H1 (cell line): Measurements from ENCODE around the gene P3H4. TPM values are rescaled to one million over a fixed set of nuclear protein-coding genes. Genes with fewer than 3 reads are reported as not detected.

ENCODE experiments used
- CTCF ChIA-PET: fragments of 300-600 bp; sonication (Branson Sonifier 250); formaldehyde crosslinking; loops from one replicate; lab custom pipeline; 2021; ENCODE audit not compliant: partially characterized antibody; lab: Charles Lee
- POLR2A ChIA-PET: fragments of 300-600 bp; sonication (Branson Sonifier 250); formaldehyde crosslinking; loops from one replicate; lab custom pipeline; 2021; ENCODE audit warnings: inconsistent platforms; ENCODE audit not compliant: partially characterized antibody; lab: Charles Lee
- DNase-seq, 2 experiments: peaks; one replicate each; pipeline versions ENCODE4 v3.0.0 to v3.0.0-alpha.2; 2010 to 2022; ENCODE audit warnings: low spot score in 2 of 2, low read depth in 1 of 2, mixed read lengths in 1 of 2
- FAIRE-seq: peaks from 2 replicates; lab custom pipeline; 2011; peaks lifted over from hg19 to GRCh38; lab: Jason Lieb, UNC
- H2AFZ ChIP-seq: 2 replicates; pipeline ENCODE4 v1.8.1; 2012; ENCODE audit warnings: low read length, inconsistent platforms
- H2AK5ac ChIP-seq: 2 replicates; pipeline ENCODE4 v1.6.1; 2013; ENCODE audit warnings: low read depth, low read length
- H2BK120ac ChIP-seq: replicated peaks from 2 replicates; pipeline ENCODE3; 2013; ENCODE audit warnings: low read depth, low read length, inconsistent platforms
- H2BK12ac ChIP-seq: 2 replicates; pipeline ENCODE4 v1.6.1; 2013; ENCODE audit warnings: low read depth, low read length
- H2BK15ac ChIP-seq: 2 replicates; pipeline ENCODE4 v1.6.1; 2013; ENCODE audit warnings: low read length
- H2BK20ac ChIP-seq: 2 replicates; pipeline ENCODE4 v1.6.1; 2013; ENCODE audit warnings: low read length
- H2BK5ac ChIP-seq: 2 replicates; pipeline ENCODE4 v1.6.1; 2013; ENCODE audit warnings: low read depth, low read length
- H3K14ac ChIP-seq: 2 replicates; pipeline ENCODE4 v1.6.1; 2013; ENCODE audit warnings: inconsistent platforms; ENCODE audit not compliant: insufficient read length
- H3K18ac ChIP-seq: 2 replicates; pipeline ENCODE4 v1.6.1; 2013; ENCODE audit warnings: low read length; ENCODE audit errors: extremely low read depth
- H3K23ac ChIP-seq: 2 replicates; pipeline ENCODE4 v1.6.1; 2013; ENCODE audit warnings: inconsistent platforms; ENCODE audit not compliant: insufficient read length
- H3K23me2 ChIP-seq: 2 replicates; pipeline ENCODE4 v1.6.1; 2013; ENCODE audit warnings: low read depth, low read length
- H3K27ac ChIP-seq: 2 replicates; pipeline ENCODE4 v1.6.1; 2011; ENCODE audit warnings: low read depth, low read length, inconsistent platforms
- H3K27me3 ChIP-seq, 4 experiments: replicated peaks in 1 of 4; 1 replicate in 1 of 4; 2 replicates in 3 of 4; pipeline versions ENCODE4 v1.6.1 to v1.8.1; 2011 to 2013; ENCODE audit warnings: low read length in 3 of 4, mild to moderate bottlenecking in 3 of 4, inconsistent platforms in 2 of 4, mixed read lengths in 2 of 4, moderate library complexity in 1 of 4; ENCODE audit not compliant: control insufficient read depth in 3 of 4, insufficient read depth in 3 of 4; ENCODE audit errors: extremely low read depth in 1 of 4
- H3K36me3 ChIP-seq, 4 experiments: 2 replicates each; pipeline versions ENCODE4 v1.6.1 to v1.8.1; 2011 to 2013; ENCODE audit warnings: mild to moderate bottlenecking in 4 of 4, low read length in 3 of 4, moderate library complexity in 2 of 4, control low read depth in 1 of 4, inconsistent platforms in 1 of 4; ENCODE audit not compliant: insufficient read depth in 4 of 4, control insufficient read depth in 2 of 4
- H3K4ac ChIP-seq: replicated peaks from 2 replicates; pipeline ENCODE3; 2013; ENCODE audit warnings: low read length, low read depth, mixed read lengths, inconsistent platforms; ENCODE audit not compliant: insufficient read length
- H3K4me1 ChIP-seq, 4 experiments: replicated peaks in 1 of 4; 1 replicate in 1 of 4; 2 replicates in 3 of 4; pipeline versions ENCODE4 v1.6.1 to v1.8.1; 2011 to 2013; ENCODE audit warnings: low read length in 3 of 4, inconsistent platforms in 2 of 4, mixed read lengths in 1 of 4; ENCODE audit not compliant: insufficient read depth in 4 of 4, control insufficient read depth in 3 of 4
- H3K4me2 ChIP-seq, 2 experiments: 2 replicates each; pipeline versions ENCODE4 v1.6.1 to v1.8.1; 2011 to 2013; ENCODE audit warnings: low read depth in 2 of 2, low read length in 2 of 2, control low read depth in 1 of 2, inconsistent platforms in 1 of 2, mild to moderate bottlenecking in 1 of 2; ENCODE audit not compliant: insufficient read depth in 1 of 2
- H3K4me3 ChIP-seq, 4 experiments: fragments of 200-600, 300-600 bp in 1 of 4; sonication (generic), shearing (Covaris generic), sonication (Bioruptor Twin) in 1 of 4; 2 replicates each; pipeline versions ENCODE4 v1.5.1 to v1.8.1; 2011 to 2016; ENCODE audit warnings: low read length in 4 of 4, low read depth in 3 of 4, control low read depth in 2 of 4, inconsistent platforms in 2 of 4, mild to moderate bottlenecking in 2 of 4, mixed read lengths in 1 of 4, moderate library complexity in 1 of 4; ENCODE audit not compliant: insufficient read depth in 2 of 4; ENCODE audit errors: extremely low read depth in 1 of 4
- H3K56ac ChIP-seq: replicated peaks from 2 replicates; pipeline ENCODE3; 2013; ENCODE audit warnings: low read depth, mild to moderate bottlenecking, mixed read lengths, low read length, inconsistent platforms; ENCODE audit not compliant: insufficient read length
- H3K79me1 ChIP-seq: 2 replicates; pipeline ENCODE4 v1.6.1; 2013; ENCODE audit warnings: low read depth, low read length, control low read depth
- H3K79me2 ChIP-seq, 2 experiments: 2 replicates each; pipeline versions ENCODE4 v1.6.1 to v1.8.1; 2012 to 2013; ENCODE audit warnings: low read length in 2 of 2, mild to moderate bottlenecking in 2 of 2, inconsistent platforms in 1 of 2; ENCODE audit not compliant: insufficient read depth in 2 of 2, control insufficient read depth in 1 of 2
- H3K9ac ChIP-seq, 4 experiments: replicated peaks in 1 of 4; 1 replicate in 1 of 4; 2 replicates in 3 of 4; pipeline versions ENCODE4 v1.6.1 to v1.8.1; 2011 to 2013; ENCODE audit warnings: low read depth in 3 of 4, low read length in 3 of 4, control low read depth in 2 of 4, mild to moderate bottlenecking in 2 of 4, moderate library complexity in 2 of 4, inconsistent platforms in 1 of 4; ENCODE audit errors: extremely low read depth in 1 of 4
- H3K9me3 ChIP-seq, 2 experiments: 2 replicates each; pipeline versions ENCODE4 v1.6.1 to v1.8.1; 2012 to 2013; ENCODE audit warnings: mild to moderate bottlenecking in 2 of 2, moderate library complexity in 2 of 2, control low read depth in 1 of 2, inconsistent platforms in 1 of 2, low read depth in 1 of 2, low read length in 1 of 2, mixed read lengths in 1 of 2; ENCODE audit not compliant: insufficient read depth in 2 of 2
- H4K20me1 ChIP-seq, 2 experiments: replicated peaks in 1 of 2; 2 replicates each; pipeline versions ENCODE3 to v1.8.1; 2011 to 2013; ENCODE audit warnings: inconsistent platforms in 2 of 2, low read length in 2 of 2, mild to moderate bottlenecking in 1 of 2; ENCODE audit not compliant: insufficient read depth in 2 of 2, control insufficient read depth in 1 of 2
- H4K5ac ChIP-seq: 2 replicates; pipeline ENCODE4 v1.6.1; 2013; ENCODE audit warnings: low read length, low read depth, mixed read lengths, inconsistent platforms; ENCODE audit not compliant: insufficient read length
- H4K8ac ChIP-seq: 2 replicates; pipeline ENCODE4 v1.8.0; 2013; ENCODE audit warnings: mild to moderate bottlenecking, moderate library complexity, low read length, inconsistent platforms; ENCODE audit not compliant: insufficient read depth; ENCODE audit errors: extremely low read depth
- H4K91ac ChIP-seq: replicated peaks from 2 replicates; pipeline ENCODE3; 2013; ENCODE audit warnings: low read length, mixed read lengths, inconsistent platforms; ENCODE audit not compliant: insufficient read length
- KDM4A ChIP-seq: IDR thresholded peaks from one replicate; pipeline ENCODE4 v1.7.1; 2012; ENCODE audit warnings: low read depth, mild to moderate bottlenecking, moderate library complexity, low read length, inconsistent platforms; ENCODE audit not compliant: severe bottlenecking
- SAP30 ChIP-seq: fragments of 300-600 bp; sonication (generic); IDR thresholded peaks from 2 replicates; pipeline ENCODE4 v1.7.1; 2012; ENCODE audit warnings: low read length, moderate library complexity, mild to moderate bottlenecking, inconsistent platforms; ENCODE audit not compliant: insufficient read depth, insufficient replicate concordance
- SP2 ChIP-seq: IDR thresholded peaks from 2 replicates; pipeline ENCODE4 v1.6.1; 2012; ENCODE audit warnings: mild to moderate bottlenecking, low read length, inconsistent platforms
- TAF1 ChIP-seq: IDR thresholded peaks from 2 replicates; pipeline ENCODE4 v1.6.1; 2011; ENCODE audit warnings: mild to moderate bottlenecking, low read depth, low read length
- WGBS, 2 experiments: shearing (Covaris generic) in 1 of 2; methylation state at CpG; one replicate each; pipeline versions ENCODE4 v1.1.6 to v1.1.7; 2013 to 2015; ENCODE audit warnings: low lambda C conversion rate in 2 of 2, mixed read lengths in 2 of 2, inconsistent platforms in 1 of 2, low coverage in 1 of 2, missing lambda C conversion rate in 1 of 2; ENCODE audit not compliant: insufficient replicate concordance in 2 of 2, insufficient coverage in 1 of 2, insufficient read length in 1 of 2; ENCODE audit errors: extremely low coverage in 1 of 2, missing lambda C conversion rate in 1 of 2; 5-methylcytosine and 5-hydroxymethylcytosine counted together
- polyA plus RNA-seq, 7 experiments: library from polyadenylated mRNA; depleted of rRNA in 3 of 7; stranded (reverse) in 5 of 7; unstranded in 2 of 7; fragments of >200 nt in 5 of 7; fragments of 200-250 nt in 2 of 7; gene quantifications; 1 replicate in 5 of 7; 2 replicates in 1 of 7; 4 replicates in 1 of 7; pipeline versions ENCODE4 v1.2.1 to v1.2.3, GENCODE V29; 2011 to 2013; ENCODE audit warnings: missing spikeins in 2 of 7, mixed read lengths in 2 of 7
- total RNA-seq: library from RNA; stranded (reverse); fragmentation: NEBNext Ultra II Directional; extraction: Animal tissue kit (Norgen Biotek cat#: 25700); gene quantifications from 2 replicates; pipeline ENCODE4 v1.2.1, GENCODE V29; 2021
- TF ChIP-seq, protein P1 (sequence below): IDR thresholded peaks from 2 replicates; pipeline ENCODE4 v1.6.1; 2012; ENCODE audit warnings: inconsistent platforms

Gene P3H4
- total and polyA plus RNA-seq, 2 of the 8 experiments (the other 6 are each of a cell fraction or from before 2014, with no cell fraction given), result 23.4 to 26.7 TPM

- Histone ChIP-seq H2BK5ac (no peak overlapping the region), H3K9me3 (no peaks in the 10 kb centered on the region), H3K4me3 (no peak overlapping the region), H3K23me2 (no peaks in the 10 kb centered on the region; the same call in 1 of the 2 replicates), H4K20me1 (peaks cover 1 to 4% of the 10 kb centered on the region in 2 experiments), H3K36me3 (peaks cover 7 to 52% (median 12%) of the 10 kb centered on the region in 4 experiments; a peak in 7 of 8 replicates), H3K56ac (no peak overlapping the region), H2AK5ac (no peak overlapping the region), H2BK120ac (no peak overlapping the region), H3K79me1 (0 out of 2 replicates have a peak, but pooled peaks cover 2% of the 10 kb centered on the region), H3K27me3 (no peaks in the 10 kb centered on the region), H4K5ac (no peak overlapping the region), H2BK12ac (no peak overlapping the region), H4K8ac (no peak overlapping the region), H3K18ac (no peak overlapping the region), H2AFZ (no peak overlapping the region), H3K9ac (no peak overlapping the region), H4K91ac (no peak overlapping the region), H2BK20ac (no peak overlapping the region), H3K27ac (no peak overlapping the region), H3K23ac (no peak overlapping the region), H3K79me2 (no peaks in the 10 kb centered on the region), H2BK15ac (no peak overlapping the region), H3K4me1 (peaks cover 0 to 15% (median 11%) of the 10 kb centered on the region in 4 experiments; a peak in 6 of 7 replicates), H3K14ac (no peak overlapping the region), H3K4ac (no peak overlapping the region), H3K4me2 (no peak overlapping the region)
- DNase-seq (no peak), FAIRE-seq (no peak)
- ChIA-PET POLR2A (interaction anchor here (0.6 to 5.6 kb wide), 11 partner anchors 9 to 93 kb away, joined by 3 to 40 read pairs (median 4); partner anchors contain the start of genes FKBP10, KLHL10, KLHL11 and NT5C3B), CTCF (interaction anchor here (0.7 to 1.2 kb wide), 3 partner anchors 9 to 28 kb away, joined by 3 to 6 read pairs (median 3); no protein-coding TSS in a partner anchor)
- WGBS, 2 experiments, result 87% methylated on average over 7 of the region's 7 CpGs; no CpG with 5 or more reads in 1 of the 2 experiments
- no peak for TF ChIP-seq SP2
- TF ChIP-seq, protein P1, sequence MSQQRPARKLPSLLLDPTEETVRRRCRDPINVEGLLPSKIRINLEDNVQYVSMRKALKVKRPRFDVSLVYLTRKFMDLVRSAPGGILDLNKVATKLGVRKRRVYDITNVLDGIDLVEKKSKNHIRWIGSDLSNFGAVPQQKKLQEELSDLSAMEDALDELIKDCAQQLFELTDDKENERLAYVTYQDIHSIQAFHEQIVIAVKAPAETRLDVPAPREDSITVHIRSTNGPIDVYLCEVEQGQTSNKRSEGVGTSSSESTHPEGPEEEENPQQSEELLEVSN, result no peak
- no peak for TF ChIP-seq TAF1
- no peak for TF ChIP-seq KDM4A
- TF ChIP-seq SAP30, result no peak
These were observed 11.8 kb upstream of the P3H4 start for GRCh38 chr17:41823580-41823979.
